K562 (cell line): ENCODE measurements around the gene MLKL. TPM values are rescaled to one million over a fixed set of nuclear protein-coding genes. Genes with fewer than 3 reads are reported as not detected.
A peak's percentile ranks its signal among the peaks of the same experiment; 100 is the strongest.

ENCODE experiments used
- CBFA2T2 ChIP-seq: fragments of 450-650 bp; conservative IDR thresholded peaks from 2 replicates; pipeline ENCODE4 v1.6.1; 2017; ENCODE audit warnings: mild to moderate bottlenecking
- E2F3 ChIP-seq: fragments of 250-450 bp; sonication (Bioruptor Pico); IDR thresholded peaks from 2 replicates; pipeline ENCODE4 v1.4.0; 2020; ENCODE audit warnings: mild to moderate bottlenecking
- ESRRA ChIP-seq: fragments of 450-650 bp; IDR thresholded peaks from 2 replicates; pipeline ENCODE4 v1.6.1; 2014; ENCODE audit warnings: low read depth, mild to moderate bottlenecking, moderate library complexity, borderline replicate concordance
- FOXJ3 ChIP-seq: sonication (generic); formaldehyde crosslinking; IDR thresholded peaks from 2 replicates; pipeline ENCODE4 v1.4.0; 2020; ENCODE audit warnings: mild to moderate bottlenecking, missing genetic modification reagents
- HBP1 ChIP-seq: fragments of 450-650 bp; formaldehyde crosslinking; IDR thresholded peaks from 2 replicates; pipeline ENCODE4 v1.4.0; 2022; ENCODE audit warnings: missing genetic modification characterization
- HNRNPH1 ChIP-seq: fragments of 200-400 bp; formaldehyde crosslinking; optimal IDR thresholded peaks from 2 replicates; pipeline ENCODE3; 2017; ENCODE audit warnings: low read depth, mild to moderate bottlenecking, low read length, moderate library complexity
- JUN ChIP-seq, 2 experiments: sonication (generic) in 1 of 2; formaldehyde crosslinking in 1 of 2; IDR thresholded peaks; 2 replicates each; pipeline versions ENCODE4 v1.6.1 to v1.8.0; 2012 to 2022; ENCODE audit warnings: borderline replicate concordance in 2 of 2, mild to moderate bottlenecking in 2 of 2, improper control_type of control experiment in 1 of 2, low read depth in 1 of 2, low read length in 1 of 2, missing genetic modification reagents in 1 of 2
- KAT2B ChIP-seq: IDR thresholded peaks from one replicate; pipeline ENCODE4 v1.6.1; 2012; ENCODE audit warnings: low read depth, mild to moderate bottlenecking, control low read depth, inconsistent platforms, low read length, moderate library complexity
- MAZ ChIP-seq, 2 experiments: fragments of 450-650 bp in 1 of 2; sonication (generic) in 1 of 2; formaldehyde crosslinking; IDR thresholded peaks in 1 of 2; conservative IDR thresholded peaks in 1 of 2; 2 replicates each; pipeline versions ENCODE4 v1.4.0 to v1.5.0; 2020; ENCODE audit warnings: mild to moderate bottlenecking in 1 of 2, missing genetic modification reagents in 1 of 2
- MTA1 ChIP-seq: fragments of 450-650 bp; IDR thresholded peaks from 2 replicates; pipeline ENCODE4 v1.6.1; 2017; ENCODE audit warnings: borderline replicate concordance
- POLR3A ChIP-seq: IDR thresholded peaks from 2 replicates; pipeline ENCODE4 v1.6.1; 2011; ENCODE audit warnings: borderline replicate concordance, mild to moderate bottlenecking, moderate library complexity; ENCODE audit not compliant: insufficient read length, insufficient read depth; ENCODE audit errors: extremely low read depth
- PRMT5 ChIP-seq: sonication (generic); formaldehyde crosslinking; IDR thresholded peaks from 2 replicates; pipeline ENCODE4 v1.5.0; 2020; ENCODE audit warnings: missing genetic modification reagents
- RB1 ChIP-seq: fragments of 450-650 bp; IDR thresholded peaks from 2 replicates; pipeline ENCODE4 v1.6.1; 2017; ENCODE audit warnings: low read depth, mild to moderate bottlenecking
- RBM25 ChIP-seq: fragments of 200-400 bp; formaldehyde crosslinking; IDR thresholded peaks from 2 replicates; pipeline ENCODE4 v1.6.1; 2018; ENCODE audit warnings: low read length, low read depth, moderate library complexity; ENCODE audit not compliant: severe bottlenecking
- SMARCE1 ChIP-seq: fragments of 450-650 bp; IDR thresholded peaks from 2 replicates; pipeline ENCODE4 v1.7.1; 2016; ENCODE audit warnings: mild to moderate bottlenecking
- SRSF7 ChIP-seq: fragments of 200-400 bp; formaldehyde crosslinking; optimal IDR thresholded peaks from 2 replicates; pipeline ENCODE3; 2017; ENCODE audit warnings: mild to moderate bottlenecking, low read depth, low read length
- TCF3 ChIP-seq: sonication (generic); formaldehyde crosslinking; IDR thresholded peaks from 2 replicates; pipeline ENCODE4 v1.4.0; 2020; ENCODE audit warnings: mild to moderate bottlenecking, missing genetic modification reagents
- TRIM25 ChIP-seq: fragments of 450-650 bp; IDR thresholded peaks from 2 replicates; pipeline ENCODE4 v1.7.0; 2016; ENCODE audit warnings: borderline replicate concordance
- ZNF197 ChIP-seq: fragments of 200-800 bp; sonication (Bioruptor generic); IDR thresholded peaks from 2 replicates; pipeline ENCODE4 v1.6.1; 2016; ENCODE audit warnings: low read depth, missing genetic modification characterization, missing compliant biosample characterization
- ZNF212 ChIP-seq: fragments of 450-650 bp; formaldehyde crosslinking; IDR thresholded peaks from 2 replicates; pipeline ENCODE4 v1.4.0; 2020; ENCODE audit warnings: mild to moderate bottlenecking
- polyA plus RNA-seq, 8 experiments: library from polyadenylated mRNA; depleted of rRNA in 4 of 8; stranded (reverse) in 5 of 8; unstranded in 3 of 8; fragments of >200 nt; fragmentation: Nextera tagmentation in 2 of 8; fragmentation: Illumina TruSeq in 1 of 8; extraction: Ambion mirVana in 2 of 8; extraction: Trizol in 1 of 8; gene quantifications; 2 replicates each; pipeline versions ENCODE4 v1.2.1 to v1.2.3, GENCODE V29; 2011 to 2014; ENCODE audit warnings: inconsistent platforms in 1 of 8, missing spikeins in 1 of 8
- total RNA-seq, 7 experiments: library from RNA; depleted of rRNA in 6 of 7; stranded (reverse); fragments of >200 nt in 6 of 7; fragmentation: Illumina TruSeq in 2 of 7; extraction: Trizol in 2 of 7; gene quantifications; 2 replicates each; pipeline versions ENCODE4 v1.2.1 to v1.2.3, GENCODE V29; 2011 to 2021; ENCODE audit warnings: low replicate concordance in 1 of 7
- TF ChIP-seq, protein P1 (sequence below): sonication (generic); formaldehyde crosslinking; IDR thresholded peaks from 2 replicates; pipeline ENCODE4 v1.5.0; 2020; ENCODE audit warnings: missing genetic modification reagents
- TF ChIP-seq, protein P2 (sequence below): fragments of 450-650 bp; IDR thresholded peaks from 2 replicates; pipeline ENCODE4 v1.6.1; 2017; ENCODE audit warnings: antibody characterized with exemption

Gene MLKL
- total and polyA plus RNA-seq, 9 of the 15 experiments (the other 6 are each of a cell fraction or from before 2014, with no cell fraction given), result 1.6 to 6.1 (median 4.8) TPM

GRCh38 chr16:74667255-74667700 lies 33.4 kb downstream of the MLKL start (continued):
- TF ChIP-seq PRMT5 (CRISPR knock-in tag) (no peak), TCF3 (no peak), RBM25 (no peak), SRSF7 (no peak), POLR3A (no peak), KAT2B (no peak), CBFA2T2 (no peak), MTA1 (no peak), FOXJ3 (CRISPR knock-in tag) (no peak), E2F3 (CRISPR knock-in tag) (no peak), ZNF197 (CRISPR knock-in tag) (no peak), RB1 (no peak), HNRNPH1 (no peak), TRIM25 (no peak), MAZ (CRISPR knock-in tag; conservative IDR thresholded peaks at IDR 0.05 in 1 of 2, IDR thresholded peaks at IDR 0.05 in 1 of 2) (peak in 1 of 2 experiments; percentile 48; a peak in 1 of 4 replicates), ZNF212 (CRISPR knock-in tag) (no peak), SMARCE1 (no peak), HBP1 (CRISPR knock-in tag) (no peak), ESRRA (no peak), JUN (IDR thresholded peaks at IDR 0.05; ENCODE audit: borderline replicate concordance, low read depth, low read length) (no peak), JUN (CRISPR knock-in tag; IDR thresholded peaks at IDR 0.05; ENCODE audit: borderline replicate concordance) (no peak)
- TF ChIP-seq, protein P1, sequence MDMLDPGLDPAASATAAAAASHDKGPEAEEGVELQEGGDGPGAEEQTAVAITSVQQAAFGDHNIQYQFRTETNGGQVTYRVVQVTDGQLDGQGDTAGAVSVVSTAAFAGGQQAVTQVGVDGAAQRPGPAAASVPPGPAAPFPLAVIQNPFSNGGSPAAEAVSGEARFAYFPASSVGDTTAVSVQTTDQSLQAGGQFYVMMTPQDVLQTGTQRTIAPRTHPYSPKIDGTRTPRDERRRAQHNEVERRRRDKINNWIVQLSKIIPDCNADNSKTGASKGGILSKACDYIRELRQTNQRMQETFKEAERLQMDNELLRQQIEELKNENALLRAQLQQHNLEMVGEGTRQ (CRISPR knock-in tag), result no peak
- TF ChIP-seq, protein P2, sequence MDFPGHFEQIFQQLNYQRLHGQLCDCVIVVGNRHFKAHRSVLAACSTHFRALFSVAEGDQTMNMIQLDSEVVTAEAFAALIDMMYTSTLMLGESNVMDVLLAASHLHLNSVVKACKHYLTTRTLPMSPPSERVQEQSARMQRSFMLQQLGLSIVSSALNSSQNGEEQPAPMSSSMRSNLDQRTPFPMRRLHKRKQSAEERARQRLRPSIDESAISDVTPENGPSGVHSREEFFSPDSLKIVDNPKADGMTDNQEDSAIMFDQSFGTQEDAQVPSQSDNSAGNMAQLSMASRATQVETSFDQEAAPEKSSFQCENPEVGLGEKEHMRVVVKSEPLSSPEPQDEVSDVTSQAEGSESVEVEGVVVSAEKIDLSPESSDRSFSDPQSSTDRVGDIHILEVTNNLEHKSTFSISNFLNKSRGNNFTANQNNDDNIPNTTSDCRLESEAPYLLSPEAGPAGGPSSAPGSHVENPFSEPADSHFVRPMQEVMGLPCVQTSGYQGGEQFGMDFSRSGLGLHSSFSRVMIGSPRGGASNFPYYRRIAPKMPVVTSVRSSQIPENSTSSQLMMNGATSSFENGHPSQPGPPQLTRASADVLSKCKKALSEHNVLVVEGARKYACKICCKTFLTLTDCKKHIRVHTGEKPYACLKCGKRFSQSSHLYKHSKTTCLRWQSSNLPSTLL, result no peak
